ENCODE data around the gene PLXDC2.

The PLXDC2 gene

DNA sequence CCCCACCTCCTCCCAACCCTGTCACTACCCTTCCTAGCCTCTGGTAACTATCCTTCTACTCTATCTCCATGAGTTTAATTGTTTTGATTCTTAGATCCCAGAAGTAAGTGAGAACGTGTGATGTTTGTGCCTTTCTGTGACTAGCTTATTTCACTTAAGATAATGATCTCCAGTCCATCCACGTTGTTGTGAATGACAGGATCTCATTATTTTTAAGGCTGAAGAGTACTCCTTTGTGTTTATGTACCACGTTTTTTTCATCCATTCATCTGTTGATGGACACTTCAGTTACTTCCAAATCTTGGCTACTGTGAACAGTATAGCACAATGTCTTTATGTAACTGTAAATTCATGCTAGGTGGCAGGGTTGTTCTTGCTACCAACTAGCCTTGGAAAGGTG is 461.6 kb downstream of the PLXDC2 start:
- no peak for TF ChIP-seq CTCF (conservative IDR thresholded peaks at IDR 0.05; ENCODE audit: low read length)
- TF ChIP-seq EZH2phosphoT487 (IDR thresholded peaks at IDR 0.05; ENCODE audit: borderline replicate concordance): no peak
- H2AFZ ChIP-seq (ENCODE audit: low read length): no peak overlapping the region
- no peaks in the 10 kb centered on the region for H3K4me1 ChIP-seq (ENCODE audit: insufficient read depth, low read length, poor library complexity, severe bottlenecking)
- no peak overlapping the region for H3K4me2 ChIP-seq (ENCODE audit: low read depth, low read length, poor library complexity, severe bottlenecking)
- H3K9ac ChIP-seq (ENCODE audit: low read depth, low read length, poor library complexity, severe bottlenecking): no peak overlapping the region
- no peaks in the 10 kb centered on the region for H4K20me1 ChIP-seq (ENCODE audit: insufficient read depth, low read length, poor library complexity, severe bottlenecking)
- H3K27me3 ChIP-seq (ENCODE audit: insufficient read depth, low read length, poor library complexity, severe bottlenecking): no peaks in the 10 kb centered on the region
- no peaks in the 10 kb centered on the region for H3F3A ChIP-seq (ENCODE audit: low read depth)
- H3K79me2 ChIP-seq (ENCODE audit: insufficient read depth, low read length): no peaks in the 10 kb centered on the region
- H3K9me3 ChIP-seq (ENCODE audit: insufficient read depth, low read depth, low read length): no peaks in the 10 kb centered on the region
- no peaks in the 10 kb centered on the region for H3K9me2 ChIP-seq (replicated peaks; ENCODE audit: low read depth, low read length)
- no peak overlapping the region for H3K4me3 ChIP-seq (ENCODE audit: low read length, poor library complexity, severe bottlenecking)
- H3K36me3 ChIP-seq (ENCODE audit: insufficient read depth, low read length): no peaks in the 10 kb centered on the region

DNA sequence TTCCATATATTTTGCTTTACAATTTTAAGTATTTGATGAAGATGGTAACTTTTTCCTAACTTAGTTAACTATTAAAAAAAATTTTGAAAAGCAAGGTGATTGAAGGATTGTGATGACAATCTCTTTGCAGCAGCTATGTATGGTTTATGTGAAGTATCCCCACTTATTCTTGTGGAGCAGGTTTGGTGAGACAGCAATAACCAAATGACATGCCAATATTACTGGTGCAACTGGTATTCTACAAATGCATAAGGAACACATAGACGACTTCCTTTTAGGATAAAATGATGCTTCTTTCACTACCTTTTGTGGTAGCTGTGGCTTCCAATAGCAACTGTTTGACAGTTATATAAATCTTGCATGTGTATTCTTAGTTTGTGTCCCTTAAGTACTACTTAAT is 465.3 kb downstream of the PLXDC2 start:
- Histone ChIP-seq H3K36me3 (ENCODE audit: insufficient read depth, low read length) (no peaks in the 10 kb centered on the region), H2AFZ (ENCODE audit: low read length) (no peak overlapping the region), H3K4me1 (ENCODE audit: insufficient read depth, low read length, poor library complexity, severe bottlenecking) (no peaks in the 10 kb centered on the region), H3K4me3 (ENCODE audit: low read length, poor library complexity, severe bottlenecking) (no peak overlapping the region), H4K20me1 (ENCODE audit: insufficient read depth, low read length, poor library complexity, severe bottlenecking) (no peaks in the 10 kb centered on the region), H3K79me2 (ENCODE audit: insufficient read depth, low read length) (no peaks in the 10 kb centered on the region), H3K4me2 (ENCODE audit: low read depth, low read length, poor library complexity, severe bottlenecking) (no peak overlapping the region), H3F3A (ENCODE audit: low read depth) (no peaks in the 10 kb centered on the region), H3K27me3 (ENCODE audit: insufficient read depth, low read length, poor library complexity, severe bottlenecking) (no peaks in the 10 kb centered on the region), H3K9me3 (ENCODE audit: insufficient read depth, low read depth, low read length) (no peaks in the 10 kb centered on the region), H3K9me2 (replicated peaks; ENCODE audit: low read depth, low read length) (no peaks in the 10 kb centered on the region), H3K9ac (ENCODE audit: low read depth, low read length, poor library complexity, severe bottlenecking) (no peak overlapping the region)
- TF ChIP-seq CTCF (conservative IDR thresholded peaks at IDR 0.05; ENCODE audit: low read length) (no peak), EZH2phosphoT487 (IDR thresholded peaks at IDR 0.05; ENCODE audit: borderline replicate concordance) (no peak)

DNA sequence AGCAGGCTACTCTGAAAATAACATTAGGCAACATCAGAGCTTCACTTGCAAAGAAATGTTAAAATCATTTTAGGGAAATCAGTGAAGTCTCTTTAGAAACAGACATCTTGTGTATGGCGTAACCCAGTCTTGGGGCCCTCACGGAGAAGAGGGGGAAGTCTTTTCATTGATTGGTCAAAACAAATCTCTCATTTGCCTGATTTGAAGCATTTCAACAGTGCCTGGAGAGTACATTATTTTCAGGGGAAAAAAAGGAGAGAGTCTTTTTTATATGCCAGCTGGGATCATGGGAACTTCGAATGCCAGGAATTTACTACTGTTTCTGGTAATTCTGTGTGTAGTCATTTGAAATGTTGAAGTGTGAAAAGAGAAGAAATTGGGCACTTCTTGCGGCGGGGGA is 471.4 kb downstream of the PLXDC2 start:
- no peak overlapping the region for H2AFZ ChIP-seq (ENCODE audit: low read length)
- no peaks in the 10 kb centered on the region for H4K20me1 ChIP-seq (ENCODE audit: insufficient read depth, low read length, poor library complexity, severe bottlenecking)
- H3K9me2 ChIP-seq (replicated peaks; ENCODE audit: low read depth, low read length): no peaks in the 10 kb centered on the region
- H3F3A ChIP-seq (ENCODE audit: low read depth): no peaks in the 10 kb centered on the region
- TF ChIP-seq CTCF (conservative IDR thresholded peaks at IDR 0.05; ENCODE audit: low read length) (no peak), EZH2phosphoT487 (IDR thresholded peaks at IDR 0.05; ENCODE audit: borderline replicate concordance) (no peak)
- no peak overlapping the region for H3K4me3 ChIP-seq (ENCODE audit: low read length, poor library complexity, severe bottlenecking)
- H3K79me2 ChIP-seq (ENCODE audit: insufficient read depth, low read length): no peaks in the 10 kb centered on the region
- no peaks in the 10 kb centered on the region for H3K4me1 ChIP-seq (ENCODE audit: insufficient read depth, low read length, poor library complexity, severe bottlenecking)
- H3K9me3 ChIP-seq (ENCODE audit: insufficient read depth, low read depth, low read length): no peaks in the 10 kb centered on the region
- no peak overlapping the region for H3K4me2 ChIP-seq (ENCODE audit: low read depth, low read length, poor library complexity, severe bottlenecking)
- H3K9ac ChIP-seq (ENCODE audit: low read depth, low read length, poor library complexity, severe bottlenecking): no peak overlapping the region
- no peaks in the 10 kb centered on the region for H3K36me3 ChIP-seq (ENCODE audit: insufficient read depth, low read length)
- no peaks in the 10 kb centered on the region for H3K27me3 ChIP-seq (ENCODE audit: insufficient read depth, low read length, poor library complexity, severe bottlenecking)

Measured in Loucy (cell line).